AG09309 (cell line): Measurements from ENCODE around the gene CAPG.
A peak's percentile ranks its signal among the peaks of the same experiment; 100 is the strongest.
"Not testable (repeated sequence)": the region's sequence is repeated elsewhere in the genome, so short reads cannot be mapped to it uniquely, and the experiment has no call there.

Experiments used
- DNase-seq: peaks from one replicate; pipeline ENCODE4 v3.0.0-alpha.2; 2010; ENCODE audit warnings: low read depth
- H3K4me3 ChIP-seq: 2 replicates; pipeline ENCODE4 v1.5.1; 2011; ENCODE audit warnings: mild to moderate bottlenecking, low read depth, low read length, moderate library complexity; ENCODE audit not compliant: control insufficient read depth
- TF ChIP-seq, protein P1 (sequence below): IDR thresholded peaks from 2 replicates; pipeline ENCODE4 v1.5.1; 2011; ENCODE audit warnings: mild to moderate bottlenecking, low read depth, low read length, inconsistent platforms; ENCODE audit not compliant: insufficient read depth, control insufficient read depth; ENCODE audit errors: missing control alignments

CAPG gene

DNA sequence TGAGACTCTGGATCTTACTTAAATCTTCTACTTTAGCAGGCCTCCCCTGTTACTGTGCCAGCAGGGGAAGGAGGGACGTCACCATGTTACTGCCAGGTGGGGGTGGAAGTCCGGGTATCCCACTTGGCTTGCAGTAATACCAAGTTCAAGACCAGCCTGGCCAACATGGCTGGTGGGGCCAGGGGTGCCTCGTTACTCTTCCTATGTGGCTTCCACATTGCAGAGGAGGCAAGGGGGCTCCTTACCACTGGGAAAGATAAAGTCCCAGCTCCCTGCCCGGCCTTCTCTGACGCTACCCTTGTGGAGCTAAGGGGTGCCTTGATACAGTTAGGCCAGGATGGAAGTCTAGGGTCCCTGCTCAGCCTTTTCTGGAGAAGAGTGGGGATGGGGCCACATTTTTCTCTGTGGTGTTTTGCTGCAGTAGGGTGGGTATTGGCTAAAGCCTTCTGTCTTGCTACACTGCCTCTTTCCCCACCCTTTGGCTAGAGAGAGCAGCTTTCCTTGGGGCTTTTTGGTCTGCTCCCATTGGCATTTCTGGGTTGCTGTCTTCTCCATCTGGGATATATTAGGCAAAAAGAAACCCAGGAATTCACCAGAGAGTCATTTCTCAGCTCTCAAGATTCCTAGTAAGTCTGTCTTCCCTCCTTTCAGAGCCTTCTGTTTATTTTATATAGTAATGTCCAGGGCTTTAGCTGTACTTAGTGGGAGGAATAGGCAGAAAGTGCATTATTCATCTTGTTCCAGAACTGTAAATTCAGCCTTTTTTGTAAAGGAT is 33.7 kb downstream of the CAPG start:
- peak; percentile 43 for DNase-seq
- H3K4me3 ChIP-seq = no peak overlapping the region
- TF ChIP-seq, protein P1, sequence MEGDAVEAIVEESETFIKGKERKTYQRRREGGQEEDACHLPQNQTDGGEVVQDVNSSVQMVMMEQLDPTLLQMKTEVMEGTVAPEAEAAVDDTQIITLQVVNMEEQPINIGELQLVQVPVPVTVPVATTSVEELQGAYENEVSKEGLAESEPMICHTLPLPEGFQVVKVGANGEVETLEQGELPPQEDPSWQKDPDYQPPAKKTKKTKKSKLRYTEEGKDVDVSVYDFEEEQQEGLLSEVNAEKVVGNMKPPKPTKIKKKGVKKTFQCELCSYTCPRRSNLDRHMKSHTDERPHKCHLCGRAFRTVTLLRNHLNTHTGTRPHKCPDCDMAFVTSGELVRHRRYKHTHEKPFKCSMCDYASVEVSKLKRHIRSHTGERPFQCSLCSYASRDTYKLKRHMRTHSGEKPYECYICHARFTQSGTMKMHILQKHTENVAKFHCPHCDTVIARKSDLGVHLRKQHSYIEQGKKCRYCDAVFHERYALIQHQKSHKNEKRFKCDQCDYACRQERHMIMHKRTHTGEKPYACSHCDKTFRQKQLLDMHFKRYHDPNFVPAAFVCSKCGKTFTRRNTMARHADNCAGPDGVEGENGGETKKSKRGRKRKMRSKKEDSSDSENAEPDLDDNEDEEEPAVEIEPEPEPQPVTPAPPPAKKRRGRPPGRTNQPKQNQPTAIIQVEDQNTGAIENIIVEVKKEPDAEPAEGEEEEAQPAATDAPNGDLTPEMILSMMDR = no peak

DNA sequence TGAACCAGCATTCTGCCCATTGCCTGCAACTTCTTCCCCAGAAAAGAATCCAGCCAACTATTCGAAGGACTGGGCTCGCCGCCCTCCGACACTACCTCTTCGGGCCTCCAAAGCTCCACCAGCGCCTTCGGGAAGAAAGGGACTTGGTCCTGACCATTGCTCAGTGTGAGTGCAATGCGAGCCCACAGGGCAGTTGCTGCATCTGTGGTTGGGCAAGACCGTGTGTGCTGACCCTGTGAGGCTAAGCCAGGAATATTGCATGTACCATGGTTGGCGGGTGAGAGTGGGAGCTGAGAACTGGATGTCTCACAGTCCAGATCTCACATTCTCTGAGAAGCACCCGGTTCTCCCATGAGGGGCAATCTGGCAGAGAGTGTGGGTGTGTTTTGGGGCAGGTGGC is 39.1 kb downstream of the CAPG start:
- no peak for DNase-seq
- H3K4me3 ChIP-seq = no peak overlapping the region
- TF ChIP-seq, protein P1 = no peak

DNA sequence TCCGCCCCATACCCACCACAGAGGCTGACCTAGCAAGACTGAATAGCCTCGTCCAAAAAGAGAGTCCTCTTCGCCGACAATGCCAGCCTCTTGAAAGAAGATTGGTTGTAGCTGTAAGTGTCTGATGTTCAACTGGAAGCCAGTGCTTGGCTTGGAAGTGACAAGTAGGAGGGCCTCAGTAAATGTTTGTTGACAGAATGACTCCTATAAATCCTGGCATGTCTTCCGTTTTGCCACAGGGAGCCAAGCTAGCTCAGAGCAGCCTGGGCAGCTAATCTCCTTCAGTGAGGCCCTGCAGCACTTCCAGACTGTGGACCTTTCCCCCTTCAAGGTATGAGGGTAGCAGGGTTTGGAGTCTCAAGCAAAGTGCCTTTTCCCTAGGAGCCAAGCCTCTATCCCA is 40.7 kb downstream of the CAPG start:
- no peak overlapping the region for H3K4me3 ChIP-seq
- DNase-seq = no peak
- TF ChIP-seq, protein P1 = no peak

DNA sequence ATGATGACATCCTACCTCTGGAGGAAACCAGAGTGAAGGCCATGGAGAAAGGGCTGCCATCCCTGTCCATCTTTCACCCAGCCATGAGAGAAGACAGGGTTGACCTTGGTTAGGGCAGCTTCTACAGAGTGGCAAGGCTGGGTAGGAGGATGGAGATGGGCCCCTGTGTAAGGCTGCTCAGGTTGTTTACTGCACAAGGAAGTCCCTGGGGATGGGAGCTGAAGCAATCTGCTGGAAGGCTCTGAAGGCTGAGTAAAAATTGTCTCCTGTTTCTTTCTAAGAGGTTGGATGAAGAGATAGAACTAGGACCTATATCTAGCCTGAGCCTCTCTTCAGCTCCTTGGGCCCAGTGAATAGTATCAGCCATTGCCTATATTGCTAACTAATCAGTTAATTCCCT is 41.2 kb downstream of the CAPG start:
- TF ChIP-seq, protein P1 = no peak
- no peak for DNase-seq
- no peak overlapping the region for H3K4me3 ChIP-seq

DNA sequence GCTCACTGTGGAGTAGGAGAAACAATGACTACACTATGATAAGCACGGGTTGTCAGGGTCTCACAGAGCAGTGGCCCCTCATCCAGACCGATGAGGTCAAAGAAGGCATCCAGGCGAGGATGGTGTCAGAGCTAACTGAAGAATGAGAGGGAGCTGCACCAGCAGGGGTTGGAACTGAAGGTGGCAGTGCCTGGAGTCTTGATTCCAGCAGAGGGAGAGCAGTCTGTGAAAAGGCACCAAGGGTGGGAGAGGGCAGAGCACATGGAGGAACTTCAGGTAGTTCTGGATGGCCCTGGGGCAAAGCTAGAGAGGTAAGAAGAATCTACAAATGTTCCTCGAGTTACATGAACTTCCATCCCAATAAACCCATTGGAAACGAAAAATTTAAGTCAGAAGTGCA is 43.0 kb downstream of the CAPG start:
- TF ChIP-seq, protein P1 = no peak
- H3K4me3 ChIP-seq = no peak overlapping the region
- DNase-seq = no peak

DNA sequence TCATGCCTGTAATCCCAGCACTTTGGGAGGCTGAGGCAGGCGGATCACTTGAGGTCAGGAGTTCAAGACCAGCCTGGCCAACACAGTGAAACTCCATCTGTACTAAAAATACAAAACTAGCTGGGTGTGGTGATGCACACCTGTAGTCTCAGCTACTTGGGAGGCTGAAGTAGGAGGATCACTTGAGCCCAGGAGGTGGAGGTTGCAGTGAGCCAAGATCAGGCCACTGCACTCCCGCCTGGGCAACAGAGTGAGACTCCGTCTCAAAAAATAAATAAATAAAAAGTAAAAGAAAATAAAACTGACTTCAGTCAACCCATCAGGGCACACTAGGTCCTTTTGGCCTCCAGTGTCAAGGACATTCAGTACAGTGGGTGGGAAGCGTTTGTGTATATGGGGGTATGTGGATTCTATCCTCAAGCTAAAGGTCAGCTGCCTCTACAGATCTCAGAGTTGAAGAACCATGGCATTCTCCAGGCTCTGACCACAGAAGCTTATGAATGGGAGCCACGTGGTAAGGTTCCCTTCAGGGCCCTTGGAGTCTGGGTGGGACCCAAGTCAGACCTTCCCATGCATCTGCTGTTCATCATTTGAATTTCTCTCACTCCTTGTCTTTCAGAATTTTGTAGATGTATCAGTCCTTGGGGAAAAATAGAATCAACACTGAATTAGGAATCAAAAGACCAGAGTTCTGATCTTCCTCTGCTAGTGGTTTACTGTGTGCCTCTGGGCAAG is 47.3 kb downstream of the CAPG start:
- H3K4me3 ChIP-seq, DNase-seq: not testable (repeated sequence)

DNA sequence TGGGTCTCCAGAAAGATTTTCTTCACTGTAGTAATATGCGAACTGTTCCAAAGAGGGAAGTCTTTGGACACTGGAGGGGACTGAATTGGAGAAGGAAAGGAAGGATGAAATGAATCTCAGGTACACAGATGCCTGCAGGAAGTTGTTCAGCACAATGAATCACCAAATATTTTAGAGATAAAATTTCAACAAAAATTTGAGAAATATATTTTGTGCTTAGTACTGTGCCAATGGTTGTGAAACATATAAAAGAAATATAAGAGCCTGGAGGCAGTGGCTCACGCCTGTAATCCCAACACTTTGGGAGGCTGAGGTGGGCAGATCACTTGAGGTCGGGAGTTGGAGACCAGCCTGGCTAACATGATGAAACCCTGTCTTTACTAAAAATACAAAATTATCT is 52.4 kb downstream of the CAPG start:
- DNase-seq = no peak
- TF ChIP-seq, protein P1 = no peak
- H3K4me3 ChIP-seq = no peak overlapping the region
